GM23338 (cell line): ENCODE results near the gene STIP1. TPM values are rescaled to one million over a fixed set of nuclear protein-coding genes. Genes with fewer than 3 reads are reported as not detected.

Experiments
- ATAC-seq: fragments of 200-7000 bp; cut with Tn5 transposase; 3 replicates; pipeline ENCODE4 v1.9.1; 2020
- DNase-seq: peaks from one replicate; pipeline ENCODE4 v3.0.0-alpha.2; 2015; ENCODE audit warnings: low spot score
- H2AFZ ChIP-seq: fragments of 200-600 bp; sonication (generic); 2 replicates; pipeline ENCODE4 v1.8.0; 2016; ENCODE audit warnings: antibody characterized with exemption, mild to moderate bottlenecking, moderate library complexity
- H3F3A ChIP-seq: fragments of 200-600 bp; sonication (generic); replicated peaks from 2 replicates; pipeline ENCODE4 v1.8.0; 2017; ENCODE audit warnings: antibody characterized with exemption, mixed run types, low read depth
- H3K27ac ChIP-seq: fragments of 200-600 bp; sonication (generic); 2 replicates; pipeline ENCODE4 v1.6.1; 2016; ENCODE audit warnings: low read depth
- H3K27me3 ChIP-seq: fragments of 200-600 bp; sonication (generic); 2 replicates; pipeline ENCODE4 v1.8.0; 2016; ENCODE audit warnings: mild to moderate bottlenecking, mixed run types, moderate library complexity; ENCODE audit not compliant: insufficient read depth
- H3K36me3 ChIP-seq: fragments of 200-600 bp; sonication (generic); 2 replicates; pipeline ENCODE4 v1.8.0; 2016; ENCODE audit warnings: mild to moderate bottlenecking; ENCODE audit not compliant: insufficient read depth
- H3K4me1 ChIP-seq: fragments of 200-600 bp; sonication (generic); 2 replicates; pipeline ENCODE4 v1.8.0; 2016; ENCODE audit warnings: mild to moderate bottlenecking, moderate library complexity; ENCODE audit not compliant: insufficient read depth
- H3K4me2 ChIP-seq: fragments of 200-600 bp; sonication (generic); 2 replicates; pipeline ENCODE4 v1.7.1; 2017; ENCODE audit warnings: mixed run types
- H3K4me3 ChIP-seq: fragments of 200-600 bp; sonication (generic); 2 replicates; pipeline ENCODE4 v1.6.1; 2016; ENCODE audit warnings: mixed run types
- H3K79me2 ChIP-seq: fragments of 200-600 bp; sonication (generic); replicated peaks from 2 replicates; pipeline ENCODE4 v1.8.0; 2017; ENCODE audit warnings: mild to moderate bottlenecking; ENCODE audit not compliant: insufficient read depth
- H3K9me2 ChIP-seq: fragments of 200-600 bp; sonication (generic); 2 replicates; pipeline ENCODE4 v1.8.0; 2017; ENCODE audit not compliant: insufficient read depth
- H4K20me1 ChIP-seq: fragments of 200-600 bp; sonication (generic); replicated peaks from 2 replicates; pipeline ENCODE4 v1.8.0; 2017; ENCODE audit warnings: mild to moderate bottlenecking; ENCODE audit not compliant: insufficient read depth
- H3K27ac Mint-ChIP-seq: 2 replicates; pipeline ENCODE4 v1.8.0; 2020; ENCODE audit warnings: inconsistent platforms, mild to moderate bottlenecking, moderate library complexity, mixed read lengths
- H3K27me3 Mint-ChIP-seq: 3 replicates; pipeline ENCODE4 v1.8.0; 2022; ENCODE audit warnings: low read depth, mild to moderate bottlenecking, moderate library complexity, mixed read lengths, inconsistent platforms; ENCODE audit not compliant: insufficient read depth, poor library complexity
- H3K36me3 Mint-ChIP-seq: 3 replicates; pipeline ENCODE4 v1.8.0; 2021; ENCODE audit warnings: low read depth, mild to moderate bottlenecking, inconsistent platforms, moderate library complexity, mixed read lengths
- H3K4me1 Mint-ChIP-seq: 3 replicates; pipeline ENCODE4 v1.8.0; 2020; ENCODE audit warnings: mild to moderate bottlenecking, inconsistent platforms, mixed read lengths
- H3K4me3 Mint-ChIP-seq: 3 replicates; pipeline ENCODE4 v1.8.0; 2021; ENCODE audit warnings: moderate library complexity, mild to moderate bottlenecking, inconsistent platforms, mixed read lengths
- H3K9me3 Mint-ChIP-seq: 3 replicates; pipeline ENCODE4 v1.8.0; 2020; ENCODE audit warnings: moderate library complexity, mild to moderate bottlenecking, inconsistent platforms, mixed read lengths
- CREB1 ChIP-seq: fragments of 250-450 bp; sonication (Bioruptor Pico); IDR thresholded peaks from 2 replicates; pipeline ENCODE4 v1.5.0; 2020; ENCODE audit warnings: low read depth, mild to moderate bottlenecking, moderate library complexity
- EZH2 ChIP-seq: fragments of 200-600 bp; sonication (generic); IDR thresholded peaks from one replicate; pipeline ENCODE4 v1.8.0; 2017; ENCODE audit warnings: antibody characterized with exemption, mild to moderate bottlenecking, low read depth; ENCODE audit not compliant: unreplicated experiment
- EZH2phosphoT487 ChIP-seq: fragments of 200-600 bp; sonication (generic); IDR thresholded peaks from one replicate; pipeline ENCODE4 v1.8.1; 2018; ENCODE audit warnings: antibody characterized with exemption; ENCODE audit not compliant: unreplicated experiment
- JUNB ChIP-seq: IDR thresholded peaks from one replicate; pipeline ENCODE4 v1.6.1; 2016; ENCODE audit warnings: antibody characterized with exemption; ENCODE audit not compliant: unreplicated experiment
- NANOG ChIP-seq: IDR thresholded peaks from 2 replicates; pipeline ENCODE4 v1.6.1; 2016; ENCODE audit warnings: antibody characterized with exemption, borderline replicate concordance
- STAT1 ChIP-seq: IDR thresholded peaks from one replicate; pipeline ENCODE4 v1.6.1; 2016; ENCODE audit warnings: antibody characterized with exemption; ENCODE audit not compliant: unreplicated experiment
- ZNF114 ChIP-seq: fragments of 250-450 bp; sonication (Bioruptor Pico); IDR thresholded peaks from 2 replicates; pipeline ENCODE4 v1.5.0; 2020; ENCODE audit warnings: mild to moderate bottlenecking, moderate library complexity
- polyA plus RNA-seq: library from polyadenylated mRNA; unstranded; fragments of >200 nt; fragmentation: Nextera tagmentation; extraction: Ambion mirVana; gene quantifications from 2 replicates; pipeline ENCODE4 v1.2.1, GENCODE V29; 2016
- total RNA-seq: library from RNA; depleted of rRNA; stranded (reverse); fragments of >200 nt; shearing (Covaris generic); gene quantifications from 2 replicates; pipeline ENCODE4 v1.2.3, GENCODE V29; 2014
- TF ChIP-seq, protein P1 (sequence below): IDR thresholded peaks from one replicate; pipeline ENCODE4 v1.6.1; 2018; ENCODE audit warnings: antibody characterized with exemption; ENCODE audit not compliant: unreplicated experiment
- TF ChIP-seq, protein P2 (sequence below): fragments of 250-450 bp; sonication (Bioruptor Pico); IDR thresholded peaks from 2 replicates; pipeline ENCODE4 v1.5.0; 2020; ENCODE audit warnings: mild to moderate bottlenecking, moderate library complexity
- TF ChIP-seq, protein P3 (sequence below): IDR thresholded peaks from 2 replicates; pipeline ENCODE4 v1.6.1; 2016; ENCODE audit warnings: antibody characterized with exemption

Gene STIP1
- total and polyA plus RNA-seq, 2 experiments from 2014 or later, result 213 to 351 TPM

DNA sequence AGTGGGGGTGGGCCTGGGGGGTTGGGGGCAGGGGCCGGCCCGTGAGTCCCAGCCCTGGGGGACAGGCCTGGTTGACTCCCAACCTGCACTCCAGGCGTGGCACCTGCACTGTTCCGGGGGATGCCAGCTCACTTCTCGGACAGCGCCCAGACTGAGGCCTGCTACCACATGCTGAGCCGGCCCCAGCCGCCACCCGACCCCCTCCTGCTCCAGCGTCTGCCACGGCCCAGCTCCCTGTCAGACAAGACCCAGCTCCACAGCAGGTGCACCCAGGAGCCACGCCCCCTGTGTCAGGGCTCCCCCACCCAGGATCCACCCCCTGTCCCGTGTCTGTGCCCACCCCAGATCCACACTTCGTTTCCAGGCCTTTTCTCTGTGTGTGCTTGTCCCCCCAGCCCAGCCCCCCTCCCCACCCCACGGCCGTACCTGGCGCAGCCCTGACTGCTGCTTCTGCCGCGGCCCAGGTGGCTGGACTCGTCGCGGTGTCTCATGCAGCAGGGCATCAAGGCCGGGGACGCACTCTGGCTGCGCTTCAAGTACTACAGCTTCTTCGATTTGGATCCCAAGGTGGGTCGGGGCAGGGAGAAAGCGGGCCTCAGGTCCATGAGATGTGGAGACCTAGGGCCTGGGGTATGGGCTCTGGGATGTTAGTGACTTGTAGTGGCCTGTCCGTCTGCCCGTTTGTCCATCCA, 25.4 kb downstream of the STIP1 start:
- Mint-ChIP-seq H3K27ac (no peak overlapping the region), H3K9me3 (no peaks in the 10 kb centered on the region), H3K27me3 (peaks cover 12% of the 10 kb centered on the region), H3K36me3 (peaks cover 22% of the 10 kb centered on the region), H3K4me1 (peaks cover 3% of the 10 kb centered on the region; the same call in 2 of the 3 replicates), H3K4me3 (no peak overlapping the region)
- H2AFZ ChIP-seq, result no peak overlapping the region
- ATAC-seq (no peak), DNase-seq (no peak)
- H3K4me2 ChIP-seq, result no peak overlapping the region
- H3K27ac ChIP-seq, result no peak overlapping the region
- no peaks in the 10 kb centered on the region for H4K20me1 ChIP-seq
- H3K9me2 ChIP-seq, result no peaks in the 10 kb centered on the region
- no peak overlapping the region for H3K4me3 ChIP-seq
- TF ChIP-seq NANOG (no peak), CREB1 (no peak), STAT1 (no peak), JUNB (no peak), EZH2phosphoT487 (no peak), ZNF114 (CRISPR knock-in tag) (no peak), EZH2 (no peak)
- TF ChIP-seq, protein P1, sequence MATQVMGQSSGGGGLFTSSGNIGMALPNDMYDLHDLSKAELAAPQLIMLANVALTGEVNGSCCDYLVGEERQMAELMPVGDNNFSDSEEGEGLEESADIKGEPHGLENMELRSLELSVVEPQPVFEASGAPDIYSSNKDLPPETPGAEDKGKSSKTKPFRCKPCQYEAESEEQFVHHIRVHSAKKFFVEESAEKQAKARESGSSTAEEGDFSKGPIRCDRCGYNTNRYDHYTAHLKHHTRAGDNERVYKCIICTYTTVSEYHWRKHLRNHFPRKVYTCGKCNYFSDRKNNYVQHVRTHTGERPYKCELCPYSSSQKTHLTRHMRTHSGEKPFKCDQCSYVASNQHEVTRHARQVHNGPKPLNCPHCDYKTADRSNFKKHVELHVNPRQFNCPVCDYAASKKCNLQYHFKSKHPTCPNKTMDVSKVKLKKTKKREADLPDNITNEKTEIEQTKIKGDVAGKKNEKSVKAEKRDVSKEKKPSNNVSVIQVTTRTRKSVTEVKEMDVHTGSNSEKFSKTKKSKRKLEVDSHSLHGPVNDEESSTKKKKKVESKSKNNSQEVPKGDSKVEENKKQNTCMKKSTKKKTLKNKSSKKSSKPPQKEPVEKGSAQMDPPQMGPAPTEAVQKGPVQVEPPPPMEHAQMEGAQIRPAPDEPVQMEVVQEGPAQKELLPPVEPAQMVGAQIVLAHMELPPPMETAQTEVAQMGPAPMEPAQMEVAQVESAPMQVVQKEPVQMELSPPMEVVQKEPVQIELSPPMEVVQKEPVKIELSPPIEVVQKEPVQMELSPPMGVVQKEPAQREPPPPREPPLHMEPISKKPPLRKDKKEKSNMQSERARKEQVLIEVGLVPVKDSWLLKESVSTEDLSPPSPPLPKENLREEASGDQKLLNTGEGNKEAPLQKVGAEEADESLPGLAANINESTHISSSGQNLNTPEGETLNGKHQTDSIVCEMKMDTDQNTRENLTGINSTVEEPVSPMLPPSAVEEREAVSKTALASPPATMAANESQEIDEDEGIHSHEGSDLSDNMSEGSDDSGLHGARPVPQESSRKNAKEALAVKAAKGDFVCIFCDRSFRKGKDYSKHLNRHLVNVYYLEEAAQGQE, result no peak
- TF ChIP-seq, protein P2, sequence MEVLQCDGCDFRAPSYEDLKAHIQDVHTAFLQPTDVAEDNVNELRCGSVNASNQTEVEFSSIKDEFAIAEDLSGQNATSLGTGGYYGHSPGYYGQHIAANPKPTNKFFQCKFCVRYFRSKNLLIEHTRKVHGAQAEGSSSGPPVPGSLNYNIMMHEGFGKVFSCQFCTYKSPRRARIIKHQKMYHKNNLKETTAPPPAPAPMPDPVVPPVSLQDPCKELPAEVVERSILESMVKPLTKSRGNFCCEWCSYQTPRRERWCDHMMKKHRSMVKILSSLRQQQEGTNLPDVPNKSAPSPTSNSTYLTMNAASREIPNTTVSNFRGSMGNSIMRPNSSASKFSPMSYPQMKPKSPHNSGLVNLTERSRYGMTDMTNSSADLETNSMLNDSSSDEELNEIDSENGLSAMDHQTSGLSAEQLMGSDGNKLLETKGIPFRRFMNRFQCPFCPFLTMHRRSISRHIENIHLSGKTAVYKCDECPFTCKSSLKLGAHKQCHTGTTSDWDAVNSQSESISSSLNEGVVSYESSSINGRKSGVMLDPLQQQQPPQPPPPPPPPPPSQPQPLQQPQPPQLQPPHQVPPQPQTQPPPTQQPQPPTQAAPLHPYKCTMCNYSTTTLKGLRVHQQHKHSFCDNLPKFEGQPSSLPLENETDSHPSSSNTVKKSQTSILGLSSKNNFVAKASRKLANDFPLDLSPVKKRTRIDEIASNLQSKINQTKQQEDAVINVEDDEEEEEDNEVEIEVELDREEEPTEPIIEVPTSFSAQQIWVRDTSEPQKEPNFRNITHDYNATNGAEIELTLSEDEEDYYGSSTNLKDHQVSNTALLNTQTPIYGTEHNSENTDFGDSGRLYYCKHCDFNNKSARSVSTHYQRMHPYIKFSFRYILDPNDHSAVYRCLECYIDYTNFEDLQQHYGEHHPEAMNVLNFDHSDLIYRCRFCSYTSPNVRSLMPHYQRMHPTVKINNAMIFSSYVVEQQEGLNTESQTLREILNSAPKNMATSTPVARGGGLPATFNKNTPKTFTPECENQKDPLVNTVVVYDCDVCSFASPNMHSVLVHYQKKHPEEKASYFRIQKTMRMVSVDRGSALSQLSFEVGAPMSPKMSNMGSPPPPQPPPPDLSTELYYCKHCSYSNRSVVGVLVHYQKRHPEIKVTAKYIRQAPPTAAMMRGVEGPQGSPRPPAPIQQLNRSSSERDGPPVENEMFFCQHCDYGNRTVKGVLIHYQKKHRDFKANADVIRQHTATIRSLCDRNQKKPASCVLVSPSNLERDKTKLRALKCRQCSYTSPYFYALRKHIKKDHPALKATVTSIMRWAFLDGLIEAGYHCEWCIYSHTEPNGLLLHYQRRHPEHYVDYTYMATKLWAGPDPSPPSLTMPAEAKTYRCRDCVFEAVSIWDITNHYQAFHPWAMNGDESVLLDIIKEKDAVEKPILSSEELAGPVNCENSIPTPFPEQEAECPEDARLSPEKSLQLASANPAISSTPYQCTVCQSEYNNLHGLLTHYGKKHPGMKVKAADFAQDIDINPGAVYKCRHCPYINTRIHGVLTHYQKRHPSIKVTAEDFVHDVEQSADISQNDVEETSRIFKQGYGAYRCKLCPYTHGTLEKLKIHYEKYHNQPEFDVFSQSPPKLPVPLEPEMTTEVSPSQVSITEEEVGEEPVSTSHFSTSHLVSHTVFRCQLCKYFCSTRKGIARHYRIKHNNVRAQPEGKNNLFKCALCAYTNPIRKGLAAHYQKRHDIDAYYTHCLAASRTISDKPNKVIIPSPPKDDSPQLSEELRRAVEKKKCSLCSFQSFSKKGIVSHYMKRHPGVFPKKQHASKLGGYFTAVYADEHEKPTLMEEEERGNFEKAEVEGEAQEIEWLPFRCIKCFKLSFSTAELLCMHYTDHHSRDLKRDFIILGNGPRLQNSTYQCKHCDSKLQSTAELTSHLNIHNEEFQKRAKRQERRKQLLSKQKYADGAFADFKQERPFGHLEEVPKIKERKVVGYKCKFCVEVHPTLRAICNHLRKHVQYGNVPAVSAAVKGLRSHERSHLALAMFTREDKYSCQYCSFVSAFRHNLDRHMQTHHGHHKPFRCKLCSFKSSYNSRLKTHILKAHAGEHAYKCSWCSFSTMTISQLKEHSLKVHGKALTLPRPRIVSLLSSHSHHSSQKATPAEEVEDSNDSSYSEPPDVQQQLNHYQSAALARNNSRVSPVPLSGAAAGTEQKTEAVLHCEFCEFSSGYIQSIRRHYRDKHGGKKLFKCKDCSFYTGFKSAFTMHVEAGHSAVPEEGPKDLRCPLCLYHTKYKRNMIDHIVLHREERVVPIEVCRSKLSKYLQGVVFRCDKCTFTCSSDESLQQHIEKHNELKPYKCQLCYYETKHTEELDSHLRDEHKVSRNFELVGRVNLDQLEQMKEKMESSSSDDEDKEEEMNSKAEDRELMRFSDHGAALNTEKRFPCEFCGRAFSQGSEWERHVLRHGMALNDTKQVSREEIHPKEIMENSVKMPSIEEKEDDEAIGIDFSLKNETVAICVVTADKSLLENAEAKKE (CRISPR knock-in tag), result no peak
- TF ChIP-seq, protein P3, sequence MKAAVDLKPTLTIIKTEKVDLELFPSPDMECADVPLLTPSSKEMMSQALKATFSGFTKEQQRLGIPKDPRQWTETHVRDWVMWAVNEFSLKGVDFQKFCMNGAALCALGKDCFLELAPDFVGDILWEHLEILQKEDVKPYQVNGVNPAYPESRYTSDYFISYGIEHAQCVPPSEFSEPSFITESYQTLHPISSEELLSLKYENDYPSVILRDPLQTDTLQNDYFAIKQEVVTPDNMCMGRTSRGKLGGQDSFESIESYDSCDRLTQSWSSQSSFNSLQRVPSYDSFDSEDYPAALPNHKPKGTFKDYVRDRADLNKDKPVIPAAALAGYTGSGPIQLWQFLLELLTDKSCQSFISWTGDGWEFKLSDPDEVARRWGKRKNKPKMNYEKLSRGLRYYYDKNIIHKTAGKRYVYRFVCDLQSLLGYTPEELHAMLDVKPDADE, result no peak
- peaks cover 8% of the 10 kb centered on the region; the same call in 1 of the 2 replicates for H3F3A ChIP-seq
- H3K27me3 ChIP-seq, result no peaks in the 10 kb centered on the region
- peaks cover 4% of the 10 kb centered on the region; the same call in 1 of the 2 replicates for H3K36me3 ChIP-seq
- no peaks in the 10 kb centered on the region for H3K79me2 ChIP-seq
- H3K4me1 ChIP-seq, result no peaks in the 10 kb centered on the region
